HL-60/S4 treated with phorbol 12-myristate 13-acetate at 8.2 ng/mL for 4 days and 3 days (cell line): Measurements from ENCODE around the gene CCT5.
"Not testable (repeated sequence)": the region's sequence is repeated elsewhere in the genome, so short reads cannot be mapped to it uniquely, and the experiment has no call there.

Experiments
- in situ Hi-C: fragments of 300-500 bp; cut with MboI; formaldehyde crosslinking; loops from 2 replicates; pipeline ENCODE4 v1.15.0; 2022; ENCODE audit warnings: low sequenced_read_pairs

The CCT5 gene

GRCh38 chr5:10295619-10296326 lies 45.7 kb downstream of the CCT5 start:
- in situ Hi-C loops, result loop anchor here (25.0 kb wide), 1 partner anchor 117 kb away; no protein-coding TSS in a partner anchor

GRCh38 chr5:10297646-10298204 lies 47.6 kb downstream of the CCT5 start:
- in situ Hi-C loops, result loop anchor here (25.0 kb wide), 1 partner anchor 115 kb away; no protein-coding TSS in a partner anchor

- in situ Hi-C loops, result no loop called here
Observed at GRCh38 chr5:10300246-10300645, 50.2 kb downstream of the CCT5 start.

GRCh38 chr5:10301266-10301665 lies 51.2 kb downstream of the CCT5 start:
- in situ Hi-C loops, result no loop called here

- in situ Hi-C loops, result no loop called here
Observed at GRCh38 chr5:10301842-10302610, 51.9 kb downstream of the CCT5 start.

GRCh38 chr5:10303201-10303600 lies 53.1 kb downstream of the CCT5 start:
- in situ Hi-C loops, result no loop called here

GRCh38 chr5:10303699-10304170 lies 53.7 kb downstream of the CCT5 start:
- in situ Hi-C loops, result no loop called here

GRCh38 chr5:10304932-10305331 lies 54.9 kb downstream of the CCT5 start:
- in situ Hi-C loops, result no loop called here

GRCh38 chr5:10306114-10306513 lies 56.0 kb downstream of the CCT5 start:
- in situ Hi-C loops, result no loop called here

- in situ Hi-C loops, result no loop called here
Observed at GRCh38 chr5:10306806-10307205, 56.7 kb downstream of the CCT5 start.

GRCh38 chr5:10307206-10308148 lies 57.4 kb downstream of the CCT5 start, which contains the start of gene CMBL:
Gene CMBL, minus strand, starts transcription at chr5:10307902. Its CDS starts 17,140 bp downstream, at chr5:10290762.
- in situ Hi-C loops, result no loop called here

GRCh38 chr5:10308844-10309243 lies 58.8 kb downstream of the CCT5 start:
- in situ Hi-C loops, result no loop called here

GRCh38 chr5:10310066-10310779 lies 60.1 kb downstream of the CCT5 start:
- in situ Hi-C loops, result no loop called here

GRCh38 chr5:10310835-10311570 lies 60.9 kb downstream of the CCT5 start:
- in situ Hi-C loops, result not testable (repeated sequence)

- in situ Hi-C loops, result no loop called here
Observed at GRCh38 chr5:10311595-10312425, 61.7 kb downstream of the CCT5 start.

- in situ Hi-C loops, result no loop called here
Observed at GRCh38 chr5:10315201-10315600, 65.1 kb downstream of the CCT5 start.
